HG02884 (cell line): ENCODE measurements around the gene SMCO2.

Experiments
- ATAC-seq: cut with Tn5 transposase; IDR thresholded peaks from one replicate; pipeline ENCODE4 v1.9.1; 2021; ENCODE audit warnings: mild to moderate bottlenecking, moderate library complexity; ENCODE audit not compliant: unreplicated experiment

The SMCO2 gene

GRCh38 chr12:27451036-27451825 lies 4.7 kb downstream of the SMCO2 start:
- no peak for ATAC-seq

- ATAC-seq: no peak
These were observed 6.9 kb downstream of the SMCO2 start for GRCh38 chr12:27453421-27453820.

GRCh38 chr12:27455589-27455988 lies 9.1 kb downstream of the SMCO2 start:
- ATAC-seq: no peak

GRCh38 chr12:27456618-27457017 lies 10.1 kb downstream of the SMCO2 start:
- no peak for ATAC-seq

- no peak for ATAC-seq
These were observed 14.0 kb downstream of the SMCO2 start for GRCh38 chr12:27460471-27460978.

DNA sequence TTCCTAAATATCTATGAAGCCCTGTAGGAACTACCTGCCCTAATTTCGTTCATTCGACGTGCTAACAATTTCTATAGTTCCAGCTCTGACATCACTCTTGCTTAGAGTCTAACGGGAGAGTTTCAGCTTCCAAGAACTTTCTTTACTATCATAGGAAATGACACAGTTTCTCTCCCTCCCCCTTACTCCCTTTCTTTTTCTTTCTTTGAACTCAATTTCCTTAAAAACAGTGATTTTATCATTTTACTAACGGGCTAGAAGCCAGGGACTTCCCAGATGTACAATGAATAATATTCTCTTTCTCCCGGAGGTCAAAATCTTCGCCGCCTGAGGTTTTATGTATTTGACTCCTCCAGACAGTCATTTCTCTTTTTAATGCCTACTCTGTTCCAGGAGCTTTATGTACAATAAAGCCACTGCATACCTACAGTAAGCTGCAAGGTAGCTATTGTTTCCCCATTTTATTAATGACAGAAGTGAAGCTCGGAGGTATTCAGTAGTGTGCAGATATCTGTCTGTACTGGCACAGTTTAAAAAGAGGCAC lies 15.7 kb downstream of the SMCO2 start:
- no peak for ATAC-seq

DNA sequence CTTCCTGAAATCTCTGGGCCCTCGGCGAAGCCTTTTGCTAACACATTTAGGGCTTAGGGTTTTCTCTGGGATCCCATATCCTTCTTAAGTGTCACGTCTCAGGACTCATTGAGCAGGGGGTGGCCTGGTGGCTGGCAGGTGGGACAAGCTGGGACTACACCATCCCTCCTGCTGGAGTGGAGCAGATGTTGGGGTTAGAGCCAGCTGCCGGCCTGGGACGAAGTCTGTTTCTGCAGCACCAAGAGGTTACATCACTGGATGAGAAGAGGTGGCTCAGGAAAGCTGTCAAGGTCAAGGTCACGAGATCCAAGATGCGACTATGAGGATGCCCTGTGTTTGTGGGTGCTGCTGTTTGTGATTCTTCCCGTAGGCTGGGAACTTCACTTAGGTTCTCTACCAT lies 16.3 kb downstream of the SMCO2 start:
- ATAC-seq: no peak

- no peak for ATAC-seq
These were observed 17.1 kb downstream of the SMCO2 start for GRCh38 chr12:27463511-27464219.

GRCh38 chr12:27464220-27464554 lies 17.7 kb downstream of the SMCO2 start:
- ATAC-seq: no peak

- peak; percentile 48 for ATAC-seq
These were observed 21.1 kb downstream of the SMCO2 start for GRCh38 chr12:27467641-27468040.

GRCh38 chr12:27468241-27468640 lies 21.7 kb downstream of the SMCO2 start:
- ATAC-seq: no peak

DNA sequence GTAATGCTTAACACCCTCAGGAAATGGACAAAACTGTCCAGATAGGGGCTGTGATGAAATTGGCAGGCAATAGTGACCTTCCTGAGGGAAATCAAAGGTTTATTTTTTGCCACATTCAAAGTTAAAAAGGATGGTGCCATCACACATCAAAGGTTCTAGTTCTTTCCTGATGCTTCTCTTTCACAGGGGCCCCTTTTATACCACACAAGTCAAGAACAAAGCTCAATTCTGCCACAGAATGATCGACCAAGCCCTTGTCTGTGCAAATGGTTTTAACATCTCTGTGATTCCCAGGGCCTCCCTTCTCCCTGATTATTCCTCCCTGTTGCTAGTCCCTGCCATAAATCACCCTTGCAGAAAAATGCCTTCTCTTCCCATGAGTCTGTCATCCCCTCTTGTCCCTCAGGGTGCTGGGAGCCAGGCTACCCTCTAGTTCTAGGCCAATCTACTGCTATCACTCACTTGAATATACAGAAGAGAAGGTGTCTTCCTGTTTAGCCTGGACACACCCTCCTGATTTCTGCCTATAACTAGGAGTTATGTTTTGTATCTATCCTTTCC lies 22.7 kb downstream of the SMCO2 start:
- ATAC-seq: no peak

- ATAC-seq: no peak
These were observed 26.1 kb downstream of the SMCO2 start for GRCh38 chr12:27472604-27473003.

DNA sequence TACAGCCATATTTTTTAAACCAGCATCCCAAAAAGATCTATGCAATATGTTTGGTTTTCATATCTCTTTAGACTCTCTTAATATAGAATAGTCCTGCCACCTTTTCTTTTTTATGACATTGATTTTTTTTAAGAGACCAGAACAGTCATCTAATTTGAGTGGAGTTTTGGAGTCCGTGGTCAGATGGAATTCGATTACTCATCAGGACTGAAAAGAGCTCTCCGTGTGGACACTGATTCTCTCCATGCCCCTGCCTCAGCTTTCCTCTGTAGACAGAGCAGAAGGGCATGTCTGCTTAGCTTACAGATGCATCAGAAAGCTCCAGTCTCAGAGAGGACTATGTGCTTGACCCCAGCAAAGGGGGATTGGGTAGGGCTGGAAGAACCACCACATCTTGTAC lies 27.8 kb downstream of the SMCO2 start:
- no peak for ATAC-seq

DNA sequence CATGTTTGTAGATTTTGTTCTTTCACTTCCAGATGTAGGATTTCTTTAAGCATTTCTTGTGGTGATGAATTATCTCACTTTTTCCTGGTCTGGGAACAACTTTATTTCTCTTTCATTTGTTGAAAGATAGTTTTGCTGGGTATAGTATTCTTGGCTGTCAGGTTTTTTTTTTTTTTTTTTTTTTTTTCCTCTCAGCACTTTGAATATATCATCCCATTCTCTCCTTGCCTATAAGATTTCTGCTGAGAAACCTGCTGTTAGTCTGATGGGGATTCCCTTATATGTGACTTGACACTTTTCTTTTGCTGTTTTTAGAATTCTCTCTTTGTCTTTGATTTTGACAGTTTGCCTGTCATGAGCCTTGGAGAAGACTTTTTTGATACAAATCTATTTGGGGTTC lies 30.5 kb downstream of the SMCO2 start:
- no peak for ATAC-seq

GRCh38 chr12:27478949-27479348 lies 32.4 kb downstream of the SMCO2 start:
- ATAC-seq: no peak

DNA sequence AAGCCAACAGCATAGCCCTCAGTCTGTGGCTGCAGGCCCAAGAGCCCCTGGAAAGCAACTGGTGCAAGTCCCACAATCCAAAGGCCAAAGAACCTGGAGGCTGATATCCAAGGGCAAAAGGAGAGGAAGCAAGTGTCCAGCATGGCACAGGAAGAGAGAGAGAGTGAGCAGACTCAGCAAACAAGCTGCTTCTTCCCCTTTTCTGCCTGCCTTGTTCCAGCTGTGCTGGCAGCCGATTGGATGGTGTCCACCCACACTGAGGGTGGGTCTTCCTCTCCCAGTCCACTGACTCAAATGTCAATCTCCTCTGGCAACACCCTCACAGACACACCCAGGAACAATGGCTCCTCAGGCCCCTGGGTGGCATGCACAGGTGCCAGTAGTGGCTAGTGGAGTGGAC lies 33.5 kb downstream of the SMCO2 start:
- no peak for ATAC-seq

DNA sequence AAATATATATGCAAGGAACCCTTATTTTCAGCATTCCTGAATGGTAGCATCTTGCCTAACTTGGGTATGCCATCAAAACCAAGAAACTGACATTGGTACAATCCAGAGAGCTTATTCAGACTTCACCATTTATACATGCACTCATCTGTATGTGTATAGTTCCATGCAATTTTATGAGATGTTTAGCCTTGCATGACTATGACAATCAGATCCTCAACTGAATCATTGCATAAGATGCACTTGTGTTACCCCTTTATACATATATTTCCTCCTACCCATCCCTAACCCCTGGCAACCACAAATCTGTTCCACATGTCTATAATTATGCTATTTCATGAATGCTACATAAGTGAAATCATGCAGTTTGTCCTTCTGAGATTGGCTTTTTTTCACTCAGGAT lies 40.4 kb downstream of the SMCO2 start:
- no peak for ATAC-seq

DNA sequence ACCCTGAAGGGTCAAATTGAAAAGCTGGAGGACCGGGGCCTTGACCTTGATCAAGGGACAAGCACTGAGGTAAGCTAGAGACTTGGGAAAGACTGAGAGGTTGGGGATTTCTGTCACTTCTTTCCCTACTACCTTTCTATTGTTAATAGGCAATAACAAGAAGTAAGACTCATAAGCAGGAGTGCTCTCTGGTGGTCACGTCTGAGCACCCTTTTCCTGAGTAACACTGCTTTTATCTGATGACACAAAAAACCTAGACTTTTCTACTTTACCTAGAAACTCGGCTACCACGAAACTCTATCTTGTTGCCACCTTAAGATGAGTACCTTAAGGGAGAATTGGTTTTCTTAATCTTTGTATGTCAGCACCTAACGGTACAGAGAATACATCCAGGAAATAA lies 41.9 kb downstream of the SMCO2 start:
- ATAC-seq: no peak

DNA sequence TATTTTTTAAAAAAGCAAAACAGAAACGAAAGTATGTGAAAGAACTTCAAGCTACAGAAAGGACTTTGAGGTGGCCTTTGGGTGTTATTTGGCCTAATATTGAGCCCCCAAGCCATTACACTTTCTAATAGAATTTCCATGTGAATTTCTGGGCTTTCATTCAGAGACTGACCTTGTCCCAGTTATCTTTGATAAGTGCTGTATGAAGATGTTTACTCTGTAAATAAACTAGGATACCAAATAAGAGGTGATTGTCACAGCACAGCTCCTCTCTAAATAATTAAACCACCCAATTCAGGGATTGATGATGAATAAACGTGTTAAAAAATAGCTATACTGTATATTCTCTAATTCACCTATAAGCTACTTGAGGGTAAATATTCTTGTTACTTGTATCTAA lies 44.7 kb downstream of the SMCO2 start:
- ATAC-seq: no peak

DNA sequence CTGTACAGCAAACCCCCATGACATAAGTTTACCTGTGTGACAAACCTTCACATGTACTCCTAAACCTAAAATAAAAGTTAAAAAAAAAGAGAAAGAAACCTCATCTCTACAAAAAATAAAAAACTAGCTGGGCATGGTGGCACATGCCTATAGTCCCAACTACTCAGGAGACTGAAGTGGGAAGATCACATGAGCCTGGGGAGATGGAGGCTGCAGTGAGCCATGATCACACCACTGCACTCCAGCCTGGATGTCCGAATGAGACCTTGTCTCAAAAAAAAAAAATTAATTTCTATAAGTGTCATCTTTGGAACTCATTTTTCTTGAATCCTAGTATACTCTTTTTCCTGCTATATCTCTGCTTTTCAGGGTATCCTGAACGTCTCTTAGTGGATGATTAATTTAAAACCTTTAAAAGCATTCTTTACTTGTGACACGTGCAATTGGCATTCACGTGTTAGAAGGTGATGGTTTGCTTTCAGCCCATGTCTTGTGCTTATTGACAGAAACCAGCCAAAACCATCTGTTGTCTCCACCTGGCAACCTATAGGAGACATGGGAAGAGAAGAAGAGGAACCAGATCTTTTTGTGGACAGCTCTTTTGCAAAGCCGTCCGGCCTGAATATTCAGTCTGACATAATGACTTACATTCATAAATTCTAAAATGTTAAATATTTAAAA lies 46.9 kb downstream of the SMCO2 start:
- ATAC-seq: no peak
